Activated naive CD4-positive, alpha-beta T cell treated with anti-CD3 and anti-CD28 coated beads, Interleukin-2, amount 50 U/mL, for 72 hours (primary cell): Measurements from ENCODE around the gene FRAS1. TPM values are rescaled to one million over a fixed set of nuclear protein-coding genes. Genes with fewer than 3 reads are reported as not detected.
A peak's percentile ranks its signal among the peaks of the same experiment; 100 is the strongest.

Experiments
- ATAC-seq, 2 donors: fragments of 150-1000 bp; cut with Tn5 transposase; 2 replicates each; pipeline ENCODE4 v1.10.0; 2021; ENCODE audit warnings: mild to moderate bottlenecking in 2 of 2, moderate library complexity in 2 of 2
- DNase-seq, 2 donors: peaks; one replicate each; pipeline ENCODE4 v3.0.0; 2021 to 2022; ENCODE audit warnings: low spot score in 2 of 2
- H3K27ac Mint-ChIP-seq, 2 donors: one replicate each; pipeline ENCODE4 v1.8.0; 2022; ENCODE audit warnings: mild to moderate bottlenecking in 2 of 2, mixed read lengths in 2 of 2
- H3K36me3 Mint-ChIP-seq, 2 donors: one replicate each; pipeline ENCODE4 v1.8.0; 2022; ENCODE audit warnings: mixed read lengths in 2 of 2
- H3K9me3 Mint-ChIP-seq, 2 donors: one replicate each; pipeline ENCODE4 v1.8.0; 2022; ENCODE audit warnings: mixed read lengths in 2 of 2
- total RNA-seq, 2 donors: library from RNA; stranded (reverse); gene quantifications; one replicate each; pipeline ENCODE4 v1.2.3, GENCODE V29; 2022

Gene FRAS1
- total RNA-seq, 2 donors from 2014 or later: 0.06 TPM; not detected in 1

DNA sequence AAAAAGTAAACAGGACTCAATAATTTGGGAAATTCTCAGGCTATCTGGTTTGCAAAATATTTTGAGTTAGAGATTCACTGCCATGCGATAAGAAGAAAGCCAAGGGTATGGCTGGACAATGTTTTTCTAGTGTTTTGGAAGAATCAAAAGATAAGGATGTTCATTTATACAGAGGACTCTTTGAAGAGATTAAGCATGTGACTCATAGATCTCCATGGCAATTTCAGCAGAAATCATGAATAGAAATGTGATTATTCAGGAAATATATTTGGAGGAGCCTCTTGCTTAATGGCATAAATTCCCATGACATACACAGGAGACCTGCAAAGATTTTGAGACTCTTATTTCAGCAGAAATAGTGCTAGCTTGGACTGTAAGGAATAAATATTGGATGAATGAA lies 16.7 kb upstream of the FRAS1 start:
- H3K9me3 Mint-ChIP-seq: no peaks in the 10 kb centered on the region
- H3K27ac Mint-ChIP-seq: no peak overlapping the region
- ATAC-seq (no peak), DNase-seq (no peak)
- no peaks in the 10 kb centered on the region for H3K36me3 Mint-ChIP-seq

DNA sequence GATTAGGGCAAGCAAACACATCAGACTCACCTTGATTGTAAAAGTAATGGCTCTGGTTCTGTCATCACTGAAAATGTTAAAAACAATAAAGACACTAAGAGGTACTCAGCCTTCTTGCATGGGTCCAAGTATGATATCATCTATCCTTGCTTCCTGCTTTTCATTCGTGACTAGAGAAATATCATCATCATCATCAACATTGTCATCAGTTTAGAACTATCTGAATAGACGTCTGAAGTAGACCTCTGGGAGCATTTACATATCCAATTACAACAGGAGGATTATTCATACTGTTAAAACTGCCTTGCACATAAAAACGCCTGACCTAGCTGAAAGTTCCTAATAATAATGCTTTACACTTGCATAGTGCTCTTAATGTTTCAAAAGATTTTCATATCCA lies 9.8 kb upstream of the FRAS1 start:
- no peak for DNase-seq
- Mint-ChIP-seq H3K27ac (no peak overlapping the region), H3K36me3 (no peaks in the 10 kb centered on the region), H3K9me3 (no peaks in the 10 kb centered on the region)
- ATAC-seq: no peak

DNA sequence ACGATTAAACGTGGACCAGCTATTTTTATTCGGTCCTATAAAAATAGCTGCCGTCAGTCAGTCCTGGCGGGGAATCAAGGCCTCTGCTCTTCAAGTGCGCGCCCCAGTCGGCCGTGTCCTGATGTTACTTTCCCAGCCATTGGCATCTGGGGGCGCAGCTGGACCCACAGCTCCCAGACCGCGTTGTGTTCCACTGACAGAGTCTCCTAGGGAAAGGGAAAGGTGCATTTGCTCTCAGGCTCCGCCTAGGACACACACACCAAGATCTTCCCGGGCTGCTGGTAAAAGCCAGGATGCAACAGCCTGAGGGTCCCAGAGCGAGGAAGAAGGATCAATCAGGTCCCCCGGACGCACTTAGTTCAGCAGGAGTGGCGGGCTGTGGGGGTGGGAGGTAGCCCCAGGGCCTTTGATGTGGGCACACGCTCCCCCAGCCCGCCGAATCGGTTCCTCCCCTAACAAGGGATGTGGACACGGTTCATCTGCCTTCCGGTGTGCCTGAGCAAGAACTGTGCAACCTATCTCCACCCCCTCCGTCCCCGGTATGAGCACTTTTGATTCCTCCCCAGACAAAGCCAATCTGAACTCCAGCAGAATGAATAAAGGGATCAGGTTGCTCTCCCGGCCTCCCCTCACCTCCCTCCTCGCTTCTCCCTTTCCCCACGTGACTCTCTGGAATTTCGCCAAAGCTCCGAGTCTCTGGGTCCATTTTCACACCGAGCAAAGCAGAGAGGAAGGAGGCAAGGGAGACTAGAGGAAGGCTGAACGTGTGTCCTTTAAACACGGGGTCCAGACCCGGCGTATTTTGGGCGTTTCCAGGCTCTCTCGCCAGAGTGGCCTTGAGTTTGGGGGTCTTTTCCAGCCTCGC lies 626 bp upstream of the FRAS1 start:
- Mint-ChIP-seq H3K9me3 (no peaks in the 10 kb centered on the region), H3K36me3 (peaks cover 12 to 15% of the 10 kb centered on the region in 2 donors), H3K27ac (no peak overlapping the region)
- ATAC-seq: peak; percentile 64 to 67
- peak; percentile 16 to 56 for DNase-seq

DNA sequence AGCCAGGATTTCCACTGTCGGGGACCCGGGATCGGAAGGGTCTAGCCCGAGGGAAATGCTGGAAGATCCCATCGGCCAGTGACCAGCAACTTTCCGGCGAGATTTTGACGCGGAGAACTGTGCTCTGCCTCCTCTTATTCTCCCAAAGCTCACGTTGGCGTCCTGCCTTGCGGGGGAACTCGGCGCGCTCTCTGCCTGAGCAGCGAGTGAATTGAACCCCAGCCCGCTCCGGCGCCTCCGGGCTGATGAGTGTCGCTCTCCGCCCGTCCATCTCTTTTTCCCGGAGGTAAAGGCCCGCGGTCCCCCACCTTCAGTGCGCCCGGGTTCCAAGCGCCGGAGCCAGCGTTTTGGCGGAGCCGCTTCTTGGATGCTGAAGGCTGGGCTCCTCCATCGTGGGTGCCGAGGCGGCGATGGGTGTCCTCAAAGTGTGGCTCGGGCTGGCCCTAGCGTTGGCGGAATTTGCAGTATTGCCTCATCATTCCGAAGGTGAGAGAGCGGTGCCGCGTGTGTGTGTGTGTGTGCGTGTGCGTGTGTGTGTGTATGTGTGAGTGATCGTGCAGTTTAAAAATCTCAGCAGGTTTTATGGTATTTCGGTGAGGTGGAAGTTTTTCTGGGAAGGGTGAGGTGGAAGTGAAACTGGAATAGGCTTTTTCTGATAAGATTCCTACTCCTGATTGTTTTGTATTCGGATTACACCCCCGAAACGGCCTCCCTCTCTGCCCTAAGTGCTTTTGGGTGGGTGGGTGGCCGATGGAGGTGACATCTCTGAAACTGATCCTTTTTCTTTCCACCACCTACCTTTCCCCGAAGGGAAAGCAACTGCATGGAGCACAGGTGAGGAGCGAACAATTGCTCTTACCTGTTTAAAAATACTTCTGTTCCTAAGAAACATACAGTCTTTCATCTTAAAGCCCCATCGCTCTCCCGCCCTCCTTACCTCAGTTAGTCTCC lies 752 bp downstream of the FRAS1 start:
- Mint-ChIP-seq H3K9me3 (no peaks in the 10 kb centered on the region), H3K27ac (no peak overlapping the region), H3K36me3 (peaks cover 12 to 15% of the 10 kb centered on the region in 2 donors)
- ATAC-seq (peak; percentile 36 to 53), DNase-seq (peak in 1 of 2 donors; percentile 44)

DNA sequence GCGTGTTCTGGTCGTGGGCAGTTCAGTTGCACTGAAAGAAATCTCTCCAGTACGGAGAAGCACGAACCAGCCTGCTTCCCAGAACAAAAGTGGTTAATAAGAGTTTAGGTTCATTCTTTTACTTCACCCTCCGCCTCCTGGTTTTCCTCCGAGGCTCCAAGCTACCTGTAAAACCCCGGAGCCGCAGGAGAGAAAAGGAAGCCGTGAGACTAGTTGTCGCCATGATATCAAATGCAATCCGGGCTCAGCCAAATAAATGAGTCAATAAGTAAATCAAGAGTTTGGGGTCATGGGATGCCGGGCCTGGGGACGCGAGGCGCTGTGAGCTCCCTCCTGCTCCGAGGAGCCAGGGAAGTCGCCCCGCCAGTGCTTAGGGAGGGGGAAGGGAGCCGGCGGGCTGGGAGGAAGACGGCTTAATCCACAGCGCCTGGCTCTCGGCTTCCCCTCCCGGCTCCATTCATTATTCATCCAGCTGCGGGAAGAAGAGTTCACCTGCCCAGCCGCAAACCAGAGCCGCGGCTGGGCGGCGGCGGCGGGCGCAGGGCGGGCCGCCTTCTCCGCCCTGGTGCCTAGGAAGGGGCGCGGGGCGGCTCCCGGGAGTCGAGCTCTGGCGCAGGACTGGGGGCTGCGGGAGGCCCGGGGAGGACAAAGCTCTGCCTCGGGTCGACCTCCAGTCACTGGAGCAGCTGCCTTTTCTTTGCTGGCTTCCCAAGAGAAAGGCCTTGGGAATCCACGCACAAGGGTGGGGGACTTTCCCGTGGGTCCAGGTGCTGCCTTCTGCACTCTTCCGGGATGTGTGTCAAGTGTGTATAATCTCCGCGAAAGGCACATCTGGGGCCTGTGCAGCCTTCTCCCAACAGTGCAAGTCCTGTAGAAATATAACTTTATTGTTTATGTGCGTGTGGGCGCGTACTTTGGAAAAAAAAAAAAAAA lies 1.7 kb downstream of the FRAS1 start:
- Mint-ChIP-seq H3K36me3 (peaks cover 12 to 15% of the 10 kb centered on the region in 2 donors), H3K9me3 (no peaks in the 10 kb centered on the region), H3K27ac (no peak overlapping the region)
- DNase-seq (peak in 1 of 2 donors; percentile 4), ATAC-seq (peak in 1 of 2 donors; percentile 19)

DNA sequence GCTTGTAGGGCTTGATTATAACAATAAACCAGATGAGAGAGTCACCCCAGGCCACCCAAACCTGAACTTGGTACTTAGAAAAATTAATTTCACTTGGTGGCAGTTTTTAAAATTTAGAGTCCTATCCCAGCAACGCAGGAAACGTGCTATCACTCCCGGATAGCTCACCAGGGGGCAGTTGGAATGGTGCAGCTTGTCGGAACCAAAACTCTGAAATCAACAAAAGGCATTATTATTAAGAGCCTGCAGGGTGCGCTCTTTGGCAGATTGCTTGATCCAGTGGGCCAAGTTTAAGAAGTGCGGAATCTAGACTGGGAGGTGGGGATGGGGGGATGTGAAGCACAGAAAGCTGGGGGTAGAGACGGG lies 2.4 kb downstream of the FRAS1 start:
- H3K9me3 Mint-ChIP-seq: no peaks in the 10 kb centered on the region
- peak in 1 of 2 donors; percentile 21 for DNase-seq
- H3K27ac Mint-ChIP-seq: no peak overlapping the region
- no peak for ATAC-seq
- H3K36me3 Mint-ChIP-seq: peaks cover 12 to 15% of the 10 kb centered on the region in 2 donors

DNA sequence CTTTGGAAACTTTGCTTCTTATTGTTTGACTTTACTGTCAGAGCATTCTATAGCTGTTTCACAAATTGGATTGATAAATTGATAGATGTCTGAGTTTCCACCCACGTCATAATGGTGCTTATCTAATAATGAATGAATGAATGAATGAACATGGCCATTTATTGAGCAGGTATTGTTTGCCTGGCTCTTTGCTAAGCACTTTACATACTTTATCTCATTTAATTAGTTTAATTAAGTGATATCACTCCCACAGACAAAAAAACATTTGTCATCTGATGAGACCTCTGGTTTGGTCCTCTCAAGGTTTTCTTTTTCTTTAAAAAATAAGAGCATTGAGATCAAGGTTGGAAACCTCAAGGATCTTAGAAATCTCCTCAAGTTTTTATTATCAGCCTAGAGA lies 2.8 kb downstream of the FRAS1 start:
- no peak for ATAC-seq
- Mint-ChIP-seq H3K36me3 (peaks cover 12 to 15% of the 10 kb centered on the region in 2 donors), H3K9me3 (no peaks in the 10 kb centered on the region), H3K27ac (no peak overlapping the region)
- DNase-seq: no peak

DNA sequence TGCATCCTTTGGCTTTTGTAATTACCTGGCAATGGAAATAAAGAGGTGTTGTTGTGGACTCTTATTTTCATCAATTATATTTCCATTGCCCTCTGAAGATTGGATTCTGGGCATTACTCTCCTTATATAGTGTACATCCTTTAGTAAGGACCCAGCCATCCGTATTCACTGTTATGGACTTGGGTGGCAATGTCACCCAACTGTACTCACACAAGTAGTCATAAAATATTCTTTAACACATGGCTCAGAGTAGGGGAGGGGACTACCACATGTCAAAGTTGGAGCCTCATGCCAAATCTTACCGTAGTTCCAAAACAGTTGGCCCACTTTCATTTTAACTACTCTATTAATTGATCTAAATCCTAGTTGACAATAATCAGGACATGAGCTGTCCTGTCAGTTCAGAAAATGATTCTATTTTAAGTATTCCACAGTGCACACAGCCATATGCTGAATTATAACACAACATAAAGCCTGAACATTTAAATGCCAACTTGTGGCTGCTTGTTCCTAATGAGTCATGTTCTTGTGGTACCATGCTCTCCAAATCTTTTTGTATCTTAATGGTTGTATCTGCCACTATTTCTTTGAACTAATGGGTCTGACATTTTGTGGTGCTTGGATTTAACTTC lies 4.9 kb downstream of the FRAS1 start:
- Mint-ChIP-seq H3K9me3 (no peaks in the 10 kb centered on the region), H3K36me3 (peaks cover 12 to 15% of the 10 kb centered on the region in 2 donors), H3K27ac (no peak overlapping the region)
- DNase-seq (no peak), ATAC-seq (peak; percentile 29 to 42)

DNA sequence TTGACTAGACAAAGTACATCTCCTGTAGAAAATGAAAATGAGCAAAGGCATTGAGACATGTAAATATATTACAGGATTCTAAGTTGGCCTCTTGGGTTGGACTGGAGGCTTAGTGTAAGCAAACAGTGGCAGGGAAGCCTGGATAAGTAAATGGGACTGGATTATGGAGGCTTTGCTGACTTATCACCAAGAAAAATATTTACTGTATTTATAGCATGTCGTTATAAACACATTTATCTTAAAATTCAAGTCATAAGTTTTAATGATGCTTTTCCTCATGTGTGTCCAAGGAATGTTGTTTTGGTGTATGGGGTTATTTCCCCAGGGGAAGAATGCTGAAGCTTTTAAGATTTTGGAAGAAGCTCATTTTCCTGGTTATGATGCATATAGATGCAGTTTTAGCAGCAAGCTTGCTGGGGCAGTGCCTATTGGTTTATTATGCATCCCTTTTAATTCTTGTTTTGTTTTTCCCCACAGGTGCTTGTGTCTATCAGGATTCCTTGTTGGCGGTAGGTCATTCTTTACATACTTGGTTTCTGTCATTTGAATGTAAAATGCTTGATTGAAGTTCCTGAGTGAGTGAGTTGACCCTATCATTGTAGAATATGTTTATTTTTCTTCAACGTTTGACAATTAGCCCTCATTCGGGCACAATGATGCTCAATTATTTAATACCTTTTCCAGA lies 8.5 kb downstream of the FRAS1 start:
- ATAC-seq: no peak
- Mint-ChIP-seq H3K9me3 (no peaks in the 10 kb centered on the region), H3K36me3 (no peaks in the 10 kb centered on the region), H3K27ac (no peak overlapping the region)
- DNase-seq: no peak

DNA sequence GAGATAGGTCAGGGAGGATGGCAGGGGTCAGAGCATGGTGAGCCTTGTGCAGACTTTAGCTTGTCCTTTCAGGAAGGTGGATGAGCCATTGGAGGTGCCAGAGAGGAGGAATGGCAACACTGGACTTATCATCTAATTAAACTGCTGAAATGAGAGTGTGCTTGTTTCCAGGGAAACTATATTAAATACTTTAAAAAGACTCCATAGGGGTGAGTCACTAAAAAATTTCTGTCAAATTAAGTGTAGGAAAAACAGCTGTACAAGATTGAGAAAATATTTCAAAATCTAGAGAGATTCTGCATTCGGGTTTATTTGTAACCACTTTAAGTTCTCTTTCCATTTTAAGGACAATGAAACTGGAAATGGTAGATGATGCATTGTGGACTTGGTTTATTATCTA lies 11.4 kb downstream of the FRAS1 start:
- no peak for ATAC-seq
- H3K9me3 Mint-ChIP-seq: no peaks in the 10 kb centered on the region
- no peaks in the 10 kb centered on the region for H3K36me3 Mint-ChIP-seq
- no peak for DNase-seq
- no peak overlapping the region for H3K27ac Mint-ChIP-seq

DNA sequence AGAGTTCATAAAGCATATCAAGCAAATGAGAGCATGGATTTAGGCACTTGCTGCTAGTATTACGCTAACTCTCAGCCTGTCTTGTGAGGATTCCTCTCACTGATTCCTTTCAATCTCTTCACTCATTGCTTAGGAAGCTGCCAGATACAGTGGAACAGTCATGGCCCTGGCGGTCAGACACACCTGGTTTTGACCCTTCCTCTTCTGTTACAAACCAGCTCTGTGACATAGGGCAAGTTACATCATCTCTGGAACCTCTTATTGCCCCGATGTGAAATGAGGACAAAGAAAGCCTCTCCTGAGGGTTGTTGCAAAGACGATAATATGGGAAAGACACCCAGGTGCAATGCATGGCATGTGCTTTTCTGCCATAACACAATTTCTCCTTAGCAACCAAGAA lies 12.2 kb downstream of the FRAS1 start:
- Mint-ChIP-seq H3K27ac (no peak overlapping the region), H3K36me3 (no peaks in the 10 kb centered on the region), H3K9me3 (no peaks in the 10 kb centered on the region)
- DNase-seq (no peak), ATAC-seq (no peak)

DNA sequence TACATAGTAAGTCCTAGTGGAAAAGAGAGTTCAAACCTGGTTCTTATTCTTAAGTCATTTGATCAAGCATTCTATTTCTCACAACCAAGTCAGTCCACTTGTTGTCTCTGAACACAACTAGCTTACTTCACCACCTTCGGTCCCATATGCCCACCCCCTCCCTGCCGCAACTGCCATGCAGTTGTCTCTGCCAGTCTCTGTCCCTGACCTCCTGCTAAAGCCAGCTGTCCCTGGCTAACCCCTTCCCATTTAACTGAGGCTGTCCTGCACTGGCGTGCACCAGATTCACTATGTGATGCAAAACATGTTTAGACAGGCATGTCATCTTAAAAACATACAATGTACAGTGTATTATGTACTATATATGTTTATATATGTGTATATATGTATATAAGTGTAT lies 12.7 kb downstream of the FRAS1 start:
- DNase-seq (no peak), ATAC-seq (no peak)
- H3K27ac Mint-ChIP-seq: no peak overlapping the region
- no peaks in the 10 kb centered on the region for H3K36me3 Mint-ChIP-seq
- H3K9me3 Mint-ChIP-seq: no peaks in the 10 kb centered on the region

DNA sequence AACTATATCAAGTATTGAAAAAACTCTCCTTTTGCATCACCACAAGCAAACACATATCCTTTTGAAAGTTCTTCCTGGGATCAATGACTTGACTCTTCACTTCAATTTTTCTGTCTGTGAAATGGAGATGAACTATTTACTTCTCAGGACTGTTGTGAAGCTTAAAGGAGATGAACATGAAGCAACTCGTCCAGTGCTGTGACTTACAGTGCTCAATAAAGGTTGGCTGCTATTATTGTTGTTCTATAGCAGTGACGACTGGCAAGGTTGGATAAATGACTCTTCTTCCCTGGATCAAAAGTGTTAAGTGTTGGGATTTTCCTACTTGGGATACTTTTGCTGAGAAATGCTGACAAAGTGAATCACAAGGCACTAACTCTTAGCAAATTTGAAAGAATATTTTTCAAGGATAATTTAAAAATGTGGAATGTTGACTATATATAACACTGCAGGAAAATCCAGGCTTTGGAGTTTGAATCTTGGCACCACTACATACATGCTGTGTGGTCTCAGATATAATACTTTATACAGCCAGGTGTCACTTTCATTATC lies 13.7 kb downstream of the FRAS1 start:
- no peaks in the 10 kb centered on the region for H3K9me3 Mint-ChIP-seq
- no peak overlapping the region for H3K27ac Mint-ChIP-seq
- H3K36me3 Mint-ChIP-seq: no peaks in the 10 kb centered on the region
- DNase-seq (no peak), ATAC-seq (no peak)

DNA sequence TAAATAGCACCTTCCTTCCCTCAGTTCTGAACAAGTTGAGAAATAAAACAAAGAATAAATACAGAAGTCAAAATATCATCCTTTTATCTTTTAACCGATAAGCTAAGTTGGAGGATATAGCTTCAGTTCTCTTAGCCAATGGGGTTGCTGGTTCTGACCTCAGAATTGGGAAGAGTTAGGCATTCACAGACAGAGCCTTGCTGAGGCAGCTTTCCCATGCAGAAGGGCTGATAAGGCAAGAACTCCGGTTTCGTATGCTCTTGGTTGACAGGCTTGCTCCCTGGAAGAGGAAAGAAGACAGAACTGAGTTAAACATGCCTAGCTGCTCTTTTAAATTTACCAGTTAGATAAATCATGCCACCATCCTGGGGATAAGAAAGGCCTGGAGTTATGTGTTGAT lies 17.6 kb downstream of the FRAS1 start:
- no peak overlapping the region for H3K27ac Mint-ChIP-seq
- no peak for ATAC-seq
- no peaks in the 10 kb centered on the region for H3K9me3 Mint-ChIP-seq
- H3K36me3 Mint-ChIP-seq: no peaks in the 10 kb centered on the region
- DNase-seq: no peak

DNA sequence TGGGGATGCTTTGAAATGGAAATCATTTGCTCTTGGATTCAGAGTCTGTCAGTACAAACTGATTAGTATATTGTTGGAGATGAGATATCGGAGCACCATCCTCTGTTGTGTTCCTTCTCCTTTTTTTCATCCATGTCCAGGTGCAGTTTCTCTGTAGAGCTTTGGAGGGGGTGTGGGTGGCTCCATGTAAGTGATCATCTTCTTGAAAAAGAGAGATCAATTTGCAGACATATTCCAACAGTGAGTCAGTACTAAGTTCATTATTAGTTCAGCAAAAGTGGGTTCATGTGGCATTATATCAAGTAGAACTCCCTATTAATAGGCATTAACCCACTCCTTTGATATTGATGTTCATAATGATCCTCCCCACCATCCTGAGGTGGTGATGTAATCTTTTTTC lies 18.9 kb downstream of the FRAS1 start:
- no peaks in the 10 kb centered on the region for H3K36me3 Mint-ChIP-seq
- DNase-seq (no peak), ATAC-seq (no peak)
- H3K27ac Mint-ChIP-seq: no peak overlapping the region
- H3K9me3 Mint-ChIP-seq: no peaks in the 10 kb centered on the region
